Upper lobe of right lung (tissue), 1 donor: ENCODE results near the gene NTM. TPM values are rescaled to one million over a fixed set of nuclear protein-coding genes. Genes with fewer than 3 reads are reported as not detected.

Experiments
- ATAC-seq: fragments of 200-7000 bp; cut with Tn5 transposase; one replicate; pipeline ENCODE4 v1.9.1; 2020; ENCODE audit warnings: mild to moderate bottlenecking, moderate library complexity
- DNase-seq: peaks from one replicate; pipeline ENCODE4 v3.0.0-alpha.2; 2020
- H3K27ac ChIP-seq: fragments of 200-600 bp; one replicate; pipeline ENCODE4 v1.8.0; 2022
- H3K27me3 ChIP-seq: fragments of 200-600 bp; one replicate; pipeline ENCODE4 v1.8.0; 2022; ENCODE audit warnings: mild to moderate bottlenecking
- H3K36me3 ChIP-seq: fragments of 200-600 bp; one replicate; pipeline ENCODE4 v1.8.0; 2022
- H3K4me1 ChIP-seq: fragments of 200-600 bp; one replicate; pipeline ENCODE4 v1.8.0; 2022
- H3K4me3 ChIP-seq: fragments of 200-600 bp; one replicate; pipeline ENCODE4 v1.8.0; 2022; ENCODE audit warnings: mild to moderate bottlenecking
- H3K9me3 ChIP-seq: fragments of 200-600 bp; one replicate; pipeline ENCODE4 v1.8.0; 2022
- intact Hi-C: fragments of 100-400 bp; cut with DNase I; formaldehyde crosslinking; loops from one replicate; pipeline ENCODE4 v1.11.0; 2022
- total RNA-seq: library from RNA; stranded (reverse); fragmentation: NEBNext Ultra II Directional; extraction: Animal tissue kit (Norgen Biotek cat#: 25700); gene quantifications from one replicate; pipeline ENCODE4 v1.2.1, GENCODE V29; 2021
- TF ChIP-seq, protein P1 (sequence below): fragments of 200-600 bp; IDR thresholded peaks from one replicate; pipeline ENCODE4 v1.8.0; 2022; ENCODE audit warnings: antibody characterized with exemption
- donor health status: DM: no; HTN: yes; CAD: no; lungs with severe emphysema.

Gene NTM
- total RNA-seq, 1 donor from 2014 or later = 3.7 TPM

DNA sequence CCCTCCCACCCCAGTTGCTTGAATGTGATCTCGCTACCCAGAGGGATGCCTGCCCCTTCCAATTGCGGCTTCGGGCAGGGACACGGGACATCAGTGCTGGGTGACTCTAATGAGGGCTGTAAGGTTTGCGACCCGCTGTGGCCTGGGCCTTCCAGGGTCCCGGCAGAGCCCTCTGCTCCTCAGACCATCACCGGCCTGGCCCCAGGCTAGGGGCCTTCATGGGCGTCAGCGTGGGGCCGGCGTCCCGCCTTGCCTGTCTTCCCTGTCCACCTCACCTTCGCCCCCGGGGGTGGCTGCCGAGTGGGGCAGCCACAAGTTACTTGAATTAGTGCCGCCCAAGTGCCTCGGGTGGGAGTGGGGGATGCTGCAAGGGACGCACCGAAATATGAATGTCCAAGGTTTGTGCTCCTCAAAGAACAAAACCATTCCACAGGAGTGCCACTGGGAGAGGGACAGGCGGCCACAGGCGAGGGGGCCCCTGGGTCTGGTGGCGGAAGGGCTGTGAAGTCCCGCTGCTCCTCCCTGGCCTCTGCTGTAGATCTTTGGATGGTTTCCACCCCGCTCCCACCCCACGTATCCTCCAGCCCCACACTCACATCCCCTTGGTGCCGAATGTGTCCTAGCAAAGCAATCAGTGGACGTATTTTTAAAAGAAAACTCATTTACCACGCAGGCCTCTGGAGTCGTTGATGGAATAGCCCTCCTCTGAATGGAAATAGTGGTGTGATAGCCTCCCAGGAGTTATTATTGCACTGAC, 317.1 kb downstream of the NTM start:
- DNase-seq = no peak
- peaks cover 39% of the 10 kb centered on the region for H3K27me3 ChIP-seq
- no peak overlapping the region for H3K27ac ChIP-seq

DNA sequence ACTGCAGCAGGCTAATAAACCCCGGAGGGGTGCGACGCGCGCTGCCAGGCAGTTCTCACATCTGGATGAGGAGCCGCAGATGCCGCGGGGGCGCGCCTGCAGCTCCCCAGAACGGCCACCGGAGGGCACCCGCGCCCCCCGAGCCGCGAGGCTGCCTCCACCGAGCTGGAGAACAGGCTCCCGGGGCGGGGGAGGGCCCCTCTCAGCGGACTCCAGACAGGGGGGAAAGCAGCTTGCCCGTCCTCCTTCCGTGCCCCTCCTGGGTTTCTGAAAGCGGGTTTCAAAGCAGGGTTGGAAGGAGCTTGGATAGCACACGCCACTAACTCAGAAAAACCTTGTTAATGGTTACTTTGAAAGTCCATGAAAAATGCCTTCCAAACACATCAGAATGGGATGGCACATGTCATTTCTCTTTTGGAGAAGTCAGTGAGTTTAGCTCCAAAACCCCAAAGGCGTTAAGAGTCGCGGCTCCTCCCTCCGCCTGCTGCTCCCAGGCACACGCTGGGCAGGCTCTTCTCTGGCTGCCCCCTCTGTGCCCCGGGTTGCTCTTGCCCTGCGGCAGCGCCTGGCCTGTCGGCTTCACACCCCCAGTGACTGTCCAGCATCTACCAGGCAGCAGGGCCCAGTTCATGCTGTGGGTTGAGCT, 317.8 kb downstream of the NTM start:
- H3K36me3 ChIP-seq = no peaks in the 10 kb centered on the region
- intact Hi-C loops = no loop called here
- no peak overlapping the region for H3K4me3 ChIP-seq
- TF ChIP-seq, protein P1, sequence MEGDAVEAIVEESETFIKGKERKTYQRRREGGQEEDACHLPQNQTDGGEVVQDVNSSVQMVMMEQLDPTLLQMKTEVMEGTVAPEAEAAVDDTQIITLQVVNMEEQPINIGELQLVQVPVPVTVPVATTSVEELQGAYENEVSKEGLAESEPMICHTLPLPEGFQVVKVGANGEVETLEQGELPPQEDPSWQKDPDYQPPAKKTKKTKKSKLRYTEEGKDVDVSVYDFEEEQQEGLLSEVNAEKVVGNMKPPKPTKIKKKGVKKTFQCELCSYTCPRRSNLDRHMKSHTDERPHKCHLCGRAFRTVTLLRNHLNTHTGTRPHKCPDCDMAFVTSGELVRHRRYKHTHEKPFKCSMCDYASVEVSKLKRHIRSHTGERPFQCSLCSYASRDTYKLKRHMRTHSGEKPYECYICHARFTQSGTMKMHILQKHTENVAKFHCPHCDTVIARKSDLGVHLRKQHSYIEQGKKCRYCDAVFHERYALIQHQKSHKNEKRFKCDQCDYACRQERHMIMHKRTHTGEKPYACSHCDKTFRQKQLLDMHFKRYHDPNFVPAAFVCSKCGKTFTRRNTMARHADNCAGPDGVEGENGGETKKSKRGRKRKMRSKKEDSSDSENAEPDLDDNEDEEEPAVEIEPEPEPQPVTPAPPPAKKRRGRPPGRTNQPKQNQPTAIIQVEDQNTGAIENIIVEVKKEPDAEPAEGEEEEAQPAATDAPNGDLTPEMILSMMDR = peak; percentile 79
- no peaks in the 10 kb centered on the region for H3K9me3 ChIP-seq
- H3K4me1 ChIP-seq = no peaks in the 10 kb centered on the region
- DNase-seq (peak; percentile 76), ATAC-seq (peak; percentile 78)
- H3K27ac ChIP-seq = no peak overlapping the region
- peaks cover 39% of the 10 kb centered on the region for H3K27me3 ChIP-seq

More for the DNA sequence above, 317.1 kb downstream of the NTM start:
- Histone ChIP-seq H3K36me3 (no peaks in the 10 kb centered on the region), H3K4me1 (no peaks in the 10 kb centered on the region), H3K9me3 (no peaks in the 10 kb centered on the region), H3K4me3 (no peak overlapping the region)
- TF ChIP-seq, protein P1 = no peak
- ATAC-seq = no peak
- intact Hi-C loops = no loop called here

DNA sequence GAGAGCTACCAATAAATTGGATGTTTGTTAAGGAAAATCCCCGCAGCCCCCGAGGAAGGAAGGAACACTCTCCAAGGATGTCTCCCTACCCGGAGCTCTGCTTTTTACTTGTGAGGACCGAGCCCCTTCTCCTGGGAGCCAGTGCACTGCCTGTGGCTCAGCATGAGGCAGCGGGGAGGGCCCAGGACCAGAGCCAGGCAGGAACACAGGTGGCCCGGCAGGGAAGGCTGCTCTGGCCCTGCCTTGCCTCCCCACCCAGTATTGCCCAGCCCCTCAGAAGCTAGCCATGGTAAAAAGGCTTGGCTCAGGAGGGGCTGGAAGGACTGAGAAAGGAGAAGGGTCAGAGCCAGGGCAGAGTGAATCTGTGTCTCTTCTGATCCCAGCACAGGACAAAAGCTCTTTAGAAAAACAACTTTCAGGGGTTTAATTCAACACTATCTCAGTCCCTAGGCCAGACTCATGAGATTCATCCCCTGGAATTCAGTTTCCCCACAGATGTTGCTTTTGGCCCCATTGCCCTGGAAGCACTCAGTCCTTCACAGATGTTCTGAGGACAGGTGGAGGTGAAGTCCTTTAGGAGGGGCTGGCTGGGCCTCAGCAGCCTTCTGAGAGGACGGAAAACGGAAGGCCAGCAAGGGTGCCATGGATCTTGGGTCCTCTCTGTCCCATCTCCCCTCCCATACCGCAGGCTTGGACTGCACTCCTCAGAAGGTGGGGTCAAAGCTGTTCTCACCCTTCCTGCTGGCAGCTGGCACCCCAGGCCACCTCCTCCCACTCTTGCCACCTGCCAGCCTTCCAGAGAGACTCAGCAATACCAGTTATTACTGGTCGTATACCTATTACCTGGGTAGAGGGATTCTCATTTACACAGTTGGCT, 318.9 kb downstream of the NTM start:
- no peak for ATAC-seq

DNA sequence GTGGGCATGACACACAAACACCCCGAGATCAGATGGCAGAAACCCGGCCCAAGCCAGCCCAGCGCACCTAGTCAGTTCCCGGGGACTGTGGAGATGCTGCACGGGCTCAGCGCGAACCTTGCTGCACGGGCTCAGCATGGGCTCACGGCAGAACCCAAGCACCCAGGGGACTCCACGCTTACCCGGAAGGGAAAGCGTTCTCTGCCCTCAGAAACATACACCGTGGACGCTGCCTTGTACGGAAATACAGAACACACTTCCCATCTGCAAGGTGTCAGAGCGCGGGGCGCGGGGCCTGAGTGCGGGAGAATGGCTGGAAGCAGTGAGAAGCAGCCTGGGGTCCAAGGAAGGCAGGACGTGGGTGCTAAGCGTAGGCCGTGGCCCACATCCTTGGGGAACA, 319.9 kb downstream of the NTM start:
- no peaks in the 10 kb centered on the region for H3K9me3 ChIP-seq
- intact Hi-C loops = no loop called here
- ATAC-seq (no peak), DNase-seq (no peak)
- no peak overlapping the region for H3K27ac ChIP-seq
- H3K36me3 ChIP-seq = no peaks in the 10 kb centered on the region
- TF ChIP-seq, protein P1 = no peak
- H3K4me3 ChIP-seq = no peak overlapping the region
- H3K4me1 ChIP-seq = peaks cover 5% of the 10 kb centered on the region
- peaks cover 24% of the 10 kb centered on the region for H3K27me3 ChIP-seq

More for the DNA sequence above, 318.9 kb downstream of the NTM start:
- intact Hi-C loops = no loop called here
- H3K36me3 ChIP-seq = no peaks in the 10 kb centered on the region
- TF ChIP-seq, protein P1 = no peak
- H3K9me3 ChIP-seq = no peaks in the 10 kb centered on the region
- no peak overlapping the region for H3K4me3 ChIP-seq
- no peaks in the 10 kb centered on the region for H3K4me1 ChIP-seq
- H3K27me3 ChIP-seq = peaks cover 30% of the 10 kb centered on the region
- no peak overlapping the region for H3K27ac ChIP-seq
- DNase-seq = no peak

DNA sequence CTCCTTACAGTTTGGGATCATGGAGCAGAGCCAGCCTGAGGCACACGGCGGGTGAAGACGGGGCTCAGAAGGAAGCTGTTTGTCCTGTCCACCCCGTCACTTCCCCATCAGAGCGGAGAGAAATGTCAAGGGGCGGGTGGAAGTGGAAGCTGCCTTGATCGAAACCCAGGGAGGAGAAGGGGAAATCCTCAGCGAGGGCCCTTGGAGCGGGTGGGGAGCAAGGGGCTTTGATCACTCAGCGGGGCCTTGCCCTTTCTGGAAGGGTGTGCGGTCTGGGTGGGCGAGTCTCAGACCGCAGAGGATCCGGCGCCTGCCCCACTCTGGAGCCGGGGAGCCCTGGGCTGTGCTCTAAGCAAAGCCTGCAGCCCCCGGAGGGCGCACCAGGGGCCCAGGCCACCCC, 320.4 kb downstream of the NTM start:
- TF ChIP-seq, protein P1 = no peak
- DNase-seq (no peak), ATAC-seq (no peak)
- Histone ChIP-seq H3K9me3 (no peaks in the 10 kb centered on the region), H3K4me1 (peaks cover 5% of the 10 kb centered on the region), H3K27me3 (peaks cover 26% of the 10 kb centered on the region), H3K4me3 (no peak overlapping the region), H3K36me3 (no peaks in the 10 kb centered on the region), H3K27ac (no peak overlapping the region)
- intact Hi-C loops = no loop called here
